OCI-LY3 (cell line): ENCODE measurements around the gene GRIN1.

Experiments used
- CTCF ChIP-seq: fragments of 200-600, 300-600 bp; sonication (generic); IDR thresholded peaks from 2 replicates; pipeline ENCODE4 v1.5.1; 2014; ENCODE audit warnings: antibody characterized with exemption, low read length, low read depth
- EZH2phosphoT487 ChIP-seq: fragments of 200-600 bp; shearing (Covaris generic); IDR thresholded peaks from 2 replicates; pipeline ENCODE4 v1.6.1; 2018; ENCODE audit warnings: antibody characterized with exemption, mixed run types, low read depth

GRCh38 chr9:137214620-137215019 is 75.7 kb downstream of the GRIN1 start:
- TF ChIP-seq CTCF, result no peak
- TF ChIP-seq EZH2phosphoT487, result no peak
